GM10248 (cell line): ENCODE measurements around the gene TBC1D1.

Source experiments
- CTCF ChIA-PET: fragments of 300-600 bp; sonication (Branson Sonifier 250); formaldehyde crosslinking; extraction: SDS; loops from one replicate; lab custom pipeline; 2021; ENCODE audit warnings: antibody characterized with exemption; lab: Yijun Ruan, JAX
- POLR2A ChIA-PET: fragments of 350-650 bp; sonication (Branson Sonifier 250); formaldehyde crosslinking; extraction: SDS; loops from one replicate; lab custom pipeline; 2020; ENCODE audit warnings: antibody characterized with exemption; lab: Yijun Ruan, JAX
- DNase-seq: peaks from one replicate; pipeline ENCODE4 v3.0.0; 2012; ENCODE audit errors: extremely low spot score
- TF ChIP-seq, protein P1 (sequence below): IDR thresholded peaks from 2 replicates; pipeline ENCODE4 v1.5.1; 2012; ENCODE audit warnings: mild to moderate bottlenecking, low read depth; ENCODE audit errors: extremely low read depth, missing control alignments, control extremely low read depth

Gene TBC1D1

DNA sequence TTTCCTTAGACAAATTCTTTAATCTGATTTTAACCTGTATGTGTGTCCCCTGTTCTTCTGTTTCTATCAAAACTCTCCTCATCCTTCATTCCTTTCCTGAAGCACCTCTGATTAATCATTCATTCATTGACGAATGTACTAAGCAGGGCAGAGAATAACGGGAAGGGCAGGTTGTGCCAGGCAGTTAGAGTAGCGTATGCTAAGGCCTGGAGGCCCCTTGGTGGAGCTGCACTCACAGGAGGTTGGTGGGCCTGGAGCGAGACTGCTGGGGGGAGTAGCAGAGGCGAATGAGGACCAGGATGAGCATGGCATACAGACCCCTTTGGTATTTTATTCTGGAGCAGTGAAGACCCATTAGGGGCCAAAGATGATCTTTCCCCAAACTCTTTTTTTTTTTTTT lies 91.9 kb downstream of the TBC1D1 start:
- CTCF ChIA-PET, result interaction anchor here (1.2 kb wide), 1 partner anchor 53 kb away, joined by 3 read pairs; no protein-coding TSS in a partner anchor
- POLR2A ChIA-PET, result interaction anchor here (0.5 kb wide), 1 partner anchor 296 kb away, joined by 9 read pairs; no protein-coding TSS in a partner anchor
- no peak for DNase-seq
- TF ChIP-seq, protein P1, sequence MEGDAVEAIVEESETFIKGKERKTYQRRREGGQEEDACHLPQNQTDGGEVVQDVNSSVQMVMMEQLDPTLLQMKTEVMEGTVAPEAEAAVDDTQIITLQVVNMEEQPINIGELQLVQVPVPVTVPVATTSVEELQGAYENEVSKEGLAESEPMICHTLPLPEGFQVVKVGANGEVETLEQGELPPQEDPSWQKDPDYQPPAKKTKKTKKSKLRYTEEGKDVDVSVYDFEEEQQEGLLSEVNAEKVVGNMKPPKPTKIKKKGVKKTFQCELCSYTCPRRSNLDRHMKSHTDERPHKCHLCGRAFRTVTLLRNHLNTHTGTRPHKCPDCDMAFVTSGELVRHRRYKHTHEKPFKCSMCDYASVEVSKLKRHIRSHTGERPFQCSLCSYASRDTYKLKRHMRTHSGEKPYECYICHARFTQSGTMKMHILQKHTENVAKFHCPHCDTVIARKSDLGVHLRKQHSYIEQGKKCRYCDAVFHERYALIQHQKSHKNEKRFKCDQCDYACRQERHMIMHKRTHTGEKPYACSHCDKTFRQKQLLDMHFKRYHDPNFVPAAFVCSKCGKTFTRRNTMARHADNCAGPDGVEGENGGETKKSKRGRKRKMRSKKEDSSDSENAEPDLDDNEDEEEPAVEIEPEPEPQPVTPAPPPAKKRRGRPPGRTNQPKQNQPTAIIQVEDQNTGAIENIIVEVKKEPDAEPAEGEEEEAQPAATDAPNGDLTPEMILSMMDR, result no peak

DNA sequence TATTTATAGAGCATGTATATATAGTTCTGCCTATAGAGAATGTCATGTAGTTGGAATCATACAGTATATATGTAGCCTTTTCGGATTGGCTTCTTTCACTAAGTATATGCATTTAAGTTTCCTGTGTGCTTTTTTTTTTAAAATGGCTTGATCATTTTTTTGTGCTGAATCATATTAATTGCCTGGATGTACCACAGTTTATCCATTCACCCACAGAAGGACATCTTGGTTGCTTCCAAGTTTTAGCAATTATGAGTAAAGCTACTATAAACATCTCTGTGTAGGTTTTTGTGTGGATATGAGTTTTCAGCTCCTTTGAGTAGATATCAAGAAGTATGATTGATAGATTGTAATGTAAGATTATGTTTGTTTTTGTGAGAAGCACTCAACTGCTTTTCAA lies 93.1 kb downstream of the TBC1D1 start:
- ChIA-PET CTCF (no interaction called here), POLR2A (no interaction called here)
- TF ChIP-seq, protein P1, result no peak
- no peak for DNase-seq

DNA sequence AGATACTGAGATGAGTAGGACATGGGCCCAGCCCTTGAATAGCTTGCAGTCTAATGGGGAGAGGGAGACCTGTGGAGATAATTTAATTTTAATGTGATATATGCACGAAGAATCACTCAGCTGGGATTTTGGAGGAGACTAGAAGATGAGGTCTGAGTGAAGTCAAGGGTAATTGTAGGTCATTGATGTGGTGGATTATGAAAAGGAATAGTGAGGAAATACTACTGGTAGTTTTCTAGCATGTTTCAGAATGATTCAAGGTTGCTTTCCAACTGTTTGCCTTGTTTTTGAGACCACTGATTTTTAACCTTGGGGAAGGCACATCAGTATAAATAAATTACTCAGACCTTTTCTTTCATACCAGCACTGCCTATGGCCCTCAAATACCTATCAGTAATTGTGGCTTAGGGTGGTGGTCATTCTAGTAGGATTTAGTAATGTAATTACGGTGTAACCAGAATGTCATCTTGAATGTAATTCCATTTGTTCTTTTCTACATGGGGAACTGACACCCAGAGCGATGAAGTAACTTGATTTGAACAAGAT lies 94.9 kb downstream of the TBC1D1 start:
- POLR2A ChIA-PET, result no interaction called here

DNA sequence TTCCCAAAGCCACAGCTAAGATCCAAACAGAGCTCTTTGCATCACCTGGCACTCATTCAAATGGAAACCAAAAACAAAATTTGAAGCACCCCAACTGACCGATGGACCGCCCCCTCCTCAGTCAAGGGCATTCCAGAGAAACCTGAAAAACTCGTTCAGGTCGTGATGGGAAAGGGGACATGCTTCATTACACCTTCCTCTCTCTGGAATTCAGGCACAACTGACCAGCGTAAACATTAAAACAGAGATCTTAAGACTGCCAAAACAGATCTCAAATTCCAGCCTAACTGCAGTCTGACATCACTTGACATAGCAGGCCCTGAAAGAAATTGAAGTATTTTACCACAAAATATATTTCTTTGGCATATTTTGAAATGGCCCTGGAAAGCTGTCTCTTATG lies 97.8 kb downstream of the TBC1D1 start:
- CTCF ChIA-PET, result interaction anchor here (1.1 to 1.4 kb wide), 2 partner anchors 9 to 17 kb away, joined by 3 to 6 read pairs; no protein-coding TSS in a partner anchor
- TF ChIP-seq, protein P1, result no peak
- POLR2A ChIA-PET, result no interaction called here
- DNase-seq, result no peak

More for the DNA sequence above, 94.9 kb downstream of the TBC1D1 start:
- no peak for DNase-seq
- TF ChIP-seq, protein P1, result no peak
- CTCF ChIA-PET, result no interaction called here

DNA sequence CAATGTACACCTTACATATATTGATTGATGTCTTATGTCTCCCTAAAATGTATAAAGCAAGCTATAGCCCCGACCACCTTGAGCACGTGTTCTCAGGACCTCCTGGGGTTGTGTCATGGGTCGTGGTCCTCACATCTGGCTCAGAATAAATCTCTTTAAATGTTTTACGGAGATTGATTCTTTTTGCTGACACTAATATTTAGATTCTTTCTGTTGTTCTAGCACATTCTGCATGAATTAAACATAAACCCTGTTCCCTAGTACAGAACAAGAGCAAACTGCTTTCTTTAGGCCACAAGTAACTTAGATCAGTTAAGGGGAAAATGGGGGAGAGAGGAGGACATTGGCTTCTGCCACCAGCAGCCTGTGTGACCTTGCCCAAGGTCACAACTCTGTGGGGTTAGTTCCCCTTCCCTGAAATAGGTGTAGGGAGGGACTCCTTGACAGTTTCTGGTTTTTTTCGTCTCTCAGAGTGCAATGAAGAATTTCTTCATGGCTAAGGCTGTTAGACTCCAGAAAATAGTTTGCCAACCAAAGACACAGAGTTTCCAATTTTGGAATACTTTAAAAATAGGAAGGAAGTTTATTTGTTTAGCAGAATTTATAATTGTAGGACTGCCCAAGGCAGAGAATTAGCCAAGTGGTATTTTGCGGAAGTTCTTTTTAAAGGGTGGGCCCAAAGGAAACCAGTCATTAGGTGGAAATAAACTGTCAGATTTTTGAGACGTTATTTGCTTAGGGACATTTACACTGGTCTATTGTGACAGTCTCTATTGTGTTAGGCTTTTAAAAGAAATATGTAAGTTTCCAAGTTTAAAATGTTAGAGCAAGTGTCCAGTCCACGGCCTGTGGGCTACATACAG lies 98.7 kb downstream of the TBC1D1 start:
- CTCF ChIA-PET, result no interaction called here
- no peak for DNase-seq

DNA sequence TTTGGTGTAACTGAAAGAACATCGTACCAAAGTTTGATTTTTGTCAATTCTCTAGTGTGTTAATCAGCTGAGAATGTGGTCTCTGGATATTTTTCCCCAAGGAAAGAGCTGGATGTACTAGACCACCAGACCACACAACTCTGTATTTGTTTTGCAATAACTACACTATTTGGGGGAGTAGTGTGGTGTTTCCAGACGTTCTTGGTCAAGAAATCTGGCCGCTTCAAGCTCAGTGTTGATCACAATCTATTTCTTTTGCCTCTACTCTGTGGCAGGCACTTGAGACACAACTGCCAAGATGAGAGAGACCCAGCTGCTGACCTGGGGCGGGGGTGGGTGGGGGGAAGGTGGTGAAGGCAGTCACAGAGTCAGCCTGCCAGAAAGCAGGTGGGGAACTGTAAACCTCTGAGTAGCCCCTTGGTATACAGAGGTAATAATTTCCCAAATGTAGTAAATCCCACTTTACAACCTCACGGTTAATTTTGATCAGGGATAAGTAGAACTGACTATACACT lies 99.9 kb downstream of the TBC1D1 start:
- ChIA-PET POLR2A (interaction anchor here (0.6 kb wide), 1 partner anchor 25 kb away, joined by 5 read pairs; no protein-coding TSS in a partner anchor), CTCF (interaction anchor here (0.9 kb wide), 1 partner anchor 46 kb away, joined by 3 read pairs; no protein-coding TSS in a partner anchor)
- TF ChIP-seq, protein P1, result no peak
- no peak for DNase-seq

More for the DNA sequence above, 98.7 kb downstream of the TBC1D1 start:
- POLR2A ChIA-PET, result no interaction called here
- TF ChIP-seq, protein P1, result no peak
